GM23248 (cell line): Measurements from ENCODE around the gene CPEB1.
"Not testable (repeated sequence)": the region's sequence is repeated elsewhere in the genome, so short reads cannot be mapped to it uniquely, and the experiment has no call there.

Experiments
- EZH2 ChIP-seq: fragments of 200-600 bp; sonication (generic); IDR thresholded peaks from 2 replicates; pipeline ENCODE4 v1.6.1; 2018; ENCODE audit warnings: antibody characterized with exemption, mild to moderate bottlenecking; ENCODE audit not compliant: insufficient read depth, poor library complexity, severe bottlenecking
- EZH2phosphoT487 ChIP-seq: fragments of 200-600 bp; sonication (generic); IDR thresholded peaks from 2 replicates; pipeline ENCODE4 v1.6.1; 2018; ENCODE audit warnings: antibody characterized with exemption, moderate library complexity, mild to moderate bottlenecking, low read depth; ENCODE audit not compliant: insufficient read depth

GRCh38 chr15:82502700-82503339 lies 144.3 kb downstream of the CPEB1 start:
- not testable (repeated sequence) for TF ChIP-seq EZH2, EZH2phosphoT487
